HG03439 (cell line): ENCODE data around the gene C1QTNF2.

Source experiments
- ATAC-seq: cut with Tn5 transposase; IDR thresholded peaks from one replicate; pipeline ENCODE4 v1.9.1; 2021; ENCODE audit warnings: mild to moderate bottlenecking, moderate library complexity; ENCODE audit not compliant: unreplicated experiment

Gene C1QTNF2

DNA sequence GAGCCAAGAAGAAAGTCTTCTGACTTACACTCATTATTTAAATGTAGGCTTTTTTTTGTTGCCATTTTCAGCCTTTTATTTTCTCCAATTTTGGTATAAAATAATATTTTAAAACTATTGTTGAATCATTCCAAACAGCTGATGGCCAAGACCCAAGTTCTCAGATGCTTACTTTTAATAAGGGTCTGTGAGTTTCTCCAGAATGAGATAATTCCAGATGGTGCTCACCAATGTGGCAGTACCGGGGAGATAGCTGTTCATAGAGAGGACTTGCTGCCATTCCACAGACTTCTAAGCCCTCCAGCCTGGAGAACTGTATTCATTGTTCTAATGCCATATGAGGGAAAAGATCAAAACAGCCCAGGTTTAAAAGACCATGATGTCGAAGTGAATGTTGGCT lies 5.3 kb upstream of the C1QTNF2 start:
- no peak for ATAC-seq

DNA sequence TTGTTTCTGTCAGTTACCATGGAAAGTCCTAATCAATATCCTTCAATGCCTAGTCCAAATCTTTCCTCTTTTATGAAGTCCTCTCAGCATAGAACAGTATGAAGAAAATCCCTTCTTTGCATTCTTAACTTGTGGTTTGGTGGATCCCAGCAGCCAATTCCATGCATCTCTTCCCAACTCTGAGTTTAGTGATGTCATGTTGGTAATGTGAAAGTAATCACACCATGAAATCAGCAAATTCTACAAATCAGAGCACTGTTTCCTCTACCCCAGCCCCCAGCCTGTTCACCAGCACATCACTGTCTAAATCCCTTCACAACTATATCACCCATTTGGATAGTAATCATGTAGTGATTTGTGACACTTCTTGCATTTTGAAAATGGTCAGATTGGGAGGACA lies 4.7 kb upstream of the C1QTNF2 start:
- ATAC-seq, result no peak

DNA sequence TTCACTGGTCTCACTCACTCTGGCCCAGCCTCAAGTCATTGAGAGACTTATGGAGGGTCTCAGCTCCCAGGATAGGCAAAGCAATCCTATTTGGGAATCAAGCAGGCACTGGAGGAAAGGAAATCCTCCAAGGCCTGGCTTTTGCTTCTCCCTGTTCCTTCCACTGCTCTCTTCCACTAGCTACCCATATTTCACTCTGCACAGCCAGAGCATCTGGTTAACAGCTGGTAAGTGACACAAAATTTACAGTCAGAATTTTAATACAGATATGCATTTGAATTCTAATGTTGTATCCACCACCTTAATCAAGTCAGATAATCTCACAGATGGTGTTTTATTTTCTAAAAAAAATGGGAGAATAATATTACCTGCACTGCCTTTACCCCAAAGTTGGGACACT lies 868 bp upstream of the C1QTNF2 start:
- ATAC-seq, result no peak

DNA sequence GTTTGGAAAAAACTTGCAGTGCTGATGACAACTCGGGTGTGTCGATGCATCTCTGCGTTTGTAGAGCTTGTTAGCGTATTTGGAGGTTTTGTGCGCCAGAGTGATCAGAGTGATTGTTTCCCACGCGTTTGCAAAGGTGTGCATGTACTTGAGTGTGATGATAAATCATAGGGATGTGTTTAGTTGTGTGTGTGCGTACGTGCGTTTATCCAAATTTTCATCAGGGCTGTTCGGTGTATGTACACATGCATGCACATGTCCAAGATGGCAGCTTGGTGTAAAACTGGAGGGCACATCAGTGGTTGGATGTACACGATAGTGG lies 248 bp upstream of the C1QTNF2 start:
- ATAC-seq, result no peak

DNA sequence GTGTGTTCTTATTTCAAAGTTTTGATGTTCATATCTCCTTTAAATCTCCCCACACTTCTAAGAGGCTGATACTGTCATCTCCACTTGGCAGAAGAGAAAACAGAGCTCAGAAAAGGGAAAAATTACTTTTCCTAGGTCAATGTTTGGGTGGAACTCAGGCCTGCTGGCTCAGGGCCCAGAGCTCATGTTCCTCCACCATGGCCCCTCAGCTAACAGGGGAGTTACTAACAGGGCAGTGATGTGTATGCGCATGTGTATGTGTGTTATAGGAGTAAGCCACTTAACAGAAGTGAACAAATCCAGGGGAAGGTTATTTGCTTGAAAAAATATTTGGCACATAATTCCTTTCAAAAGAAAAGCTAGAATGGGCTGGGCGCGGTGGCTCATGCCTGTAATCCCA lies 2.5 kb downstream of the C1QTNF2 start:
- ATAC-seq, result no peak

DNA sequence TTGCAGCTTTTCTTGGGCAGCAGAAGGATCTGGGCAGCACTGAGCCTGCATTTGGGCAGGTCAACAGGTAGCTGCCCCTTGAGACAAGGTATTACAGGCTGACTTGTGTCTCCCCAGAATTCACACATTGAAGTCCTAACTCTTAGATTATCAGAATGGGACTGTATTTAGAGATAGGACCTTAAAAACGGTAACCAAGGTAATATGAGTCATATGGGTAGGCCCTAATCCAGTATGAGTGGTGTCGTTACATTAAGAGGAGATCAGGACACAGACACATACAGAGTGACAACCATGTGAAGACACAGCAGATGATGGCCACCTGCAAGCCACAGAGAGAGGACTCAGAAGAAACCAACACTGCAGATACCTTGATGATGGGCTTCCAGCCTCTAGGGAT lies 3.2 kb downstream of the C1QTNF2 start:
- ATAC-seq, result no peak

DNA sequence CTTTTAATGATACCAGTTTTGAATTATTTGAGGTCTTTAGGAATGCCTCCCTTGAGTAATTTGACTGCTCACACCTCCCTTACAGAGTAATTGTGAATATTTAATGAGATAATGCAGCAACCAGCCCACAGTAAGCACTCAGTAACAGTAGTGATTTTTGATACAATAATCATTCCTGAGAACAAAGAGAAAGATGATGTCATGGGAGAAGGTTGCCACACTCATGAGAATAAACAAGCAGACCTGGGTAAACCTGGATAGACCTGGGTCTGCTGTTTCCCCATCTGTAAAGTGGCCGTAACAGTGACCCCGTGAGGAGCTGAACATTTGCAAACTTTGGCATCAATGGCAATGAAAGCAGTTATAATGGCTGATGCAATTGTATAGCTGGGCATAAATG lies 4.2 kb downstream of the C1QTNF2 start:
- ATAC-seq, result no peak

DNA sequence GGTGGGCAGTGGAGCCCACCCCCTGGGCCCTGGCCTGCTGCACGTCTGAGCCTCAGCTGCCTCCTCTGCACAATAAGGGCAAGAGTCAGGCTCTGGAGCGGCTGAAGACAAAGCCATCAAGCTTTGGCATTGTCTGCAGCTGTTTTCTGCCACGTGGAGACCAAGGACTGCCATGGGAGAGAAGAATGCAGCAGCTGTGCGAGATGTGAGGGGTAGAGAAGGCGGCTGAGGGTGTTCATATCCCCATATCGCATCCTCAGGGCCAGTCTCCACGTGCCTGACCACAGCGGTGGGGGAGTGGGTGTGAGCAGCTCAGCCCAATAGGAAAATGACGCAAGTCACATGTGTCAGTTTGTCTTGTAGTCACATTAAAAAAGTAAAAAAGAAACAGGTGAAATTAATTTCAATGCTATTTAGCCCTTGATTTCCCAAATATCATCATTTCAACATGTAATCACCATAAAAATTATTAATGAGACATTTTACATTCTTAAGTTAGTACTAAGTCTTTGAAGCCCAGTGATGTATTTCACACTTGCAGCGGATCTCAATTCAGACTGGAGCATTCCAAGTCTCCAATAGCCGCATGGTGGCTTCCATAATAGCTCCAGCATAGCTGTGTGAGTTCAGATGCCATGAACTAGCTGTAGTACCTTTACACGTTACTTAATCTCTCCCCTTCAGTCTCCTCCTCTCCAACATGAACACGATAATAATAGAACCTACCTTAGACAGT lies 6.6 kb downstream of the C1QTNF2 start:
- no peak for ATAC-seq

DNA sequence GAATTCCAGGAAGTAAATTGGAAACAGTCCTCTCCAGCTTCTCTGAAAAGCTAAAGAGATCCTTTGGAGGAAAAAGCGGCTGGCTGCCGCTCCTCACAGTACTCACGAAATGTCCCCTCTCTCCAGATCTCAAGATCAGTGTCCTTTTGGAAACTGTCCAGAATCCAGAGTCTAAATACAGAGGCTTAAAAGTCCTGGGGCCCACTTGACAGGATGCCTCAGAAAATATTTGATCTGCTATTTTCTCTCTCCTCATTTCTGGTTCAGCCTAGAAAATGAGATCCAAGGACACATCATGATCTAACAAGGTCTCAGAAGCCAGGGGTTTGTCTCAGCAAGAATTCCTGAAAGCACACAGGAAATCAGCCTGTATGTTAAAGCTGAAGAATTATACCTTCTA lies 7.2 kb downstream of the C1QTNF2 start:
- ATAC-seq, result no peak

DNA sequence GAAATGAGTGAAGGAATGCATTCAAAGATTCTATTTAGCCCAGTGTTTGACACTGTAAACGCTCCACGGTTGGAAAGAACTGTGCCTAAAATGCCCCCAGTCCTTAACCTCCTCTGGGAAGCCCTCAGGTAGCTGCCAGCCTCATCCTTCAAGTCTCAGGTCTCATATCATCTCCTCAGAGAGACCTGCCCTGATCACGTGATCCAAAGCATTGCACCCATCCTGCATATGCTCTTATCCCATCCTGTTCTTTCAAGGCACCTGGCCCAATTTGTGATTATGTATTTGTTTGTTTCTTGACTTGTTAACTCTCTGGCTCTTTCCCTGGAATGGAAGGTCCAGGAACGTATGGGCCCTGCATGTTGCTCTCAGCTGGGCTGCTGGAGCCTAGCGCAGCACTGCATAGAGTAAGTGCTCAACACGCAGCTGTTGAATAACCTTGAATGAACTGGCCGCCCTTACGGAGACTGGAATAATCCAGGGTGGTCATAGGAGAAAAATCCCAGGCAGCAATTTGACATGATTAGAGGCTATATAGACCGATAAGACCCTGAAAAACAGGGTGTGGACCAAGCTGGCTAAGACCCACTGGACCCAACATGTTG lies 8.7 kb downstream of the C1QTNF2 start:
- ATAC-seq, result no peak

DNA sequence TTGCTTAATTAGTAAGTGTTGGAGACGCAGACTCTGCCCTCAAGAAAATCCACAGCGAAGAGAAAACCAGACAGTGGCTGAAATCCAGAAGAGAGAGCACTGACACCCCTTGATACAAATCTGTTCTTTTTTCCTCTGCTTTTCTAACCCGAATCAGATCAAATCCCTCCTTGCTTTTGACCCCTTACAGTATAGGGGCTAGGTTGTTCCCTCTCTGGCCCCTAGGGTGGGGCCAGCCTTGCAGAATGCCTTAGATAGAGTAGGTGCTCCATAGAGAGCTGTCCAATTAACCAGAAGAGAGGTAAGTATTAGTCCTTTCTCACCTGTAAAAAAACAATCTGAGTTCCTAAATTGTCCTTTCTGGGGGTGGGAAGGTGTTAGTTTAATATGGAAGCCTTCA lies 10.1 kb downstream of the C1QTNF2 start:
- no peak for ATAC-seq

DNA sequence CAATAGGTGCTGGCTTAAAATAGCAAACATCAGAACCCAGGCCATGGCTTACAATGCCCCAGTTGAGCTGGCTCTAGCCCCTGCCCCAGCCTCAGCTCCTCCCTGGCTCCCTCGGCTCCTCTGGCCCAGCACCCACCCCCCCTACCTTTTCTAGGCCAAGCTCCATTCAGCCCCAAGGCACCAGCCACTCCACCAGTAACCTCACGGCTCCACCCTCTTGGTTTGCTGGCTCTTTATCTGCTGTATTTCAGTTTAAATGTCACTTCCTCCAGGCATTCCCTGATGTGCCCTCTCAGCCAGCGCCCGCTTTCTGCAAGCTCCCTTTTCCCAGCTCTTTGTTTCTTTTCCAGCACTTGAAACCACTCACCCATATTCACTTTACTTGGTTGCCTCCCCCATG lies 10.6 kb downstream of the C1QTNF2 start:
- ATAC-seq, result no peak

DNA sequence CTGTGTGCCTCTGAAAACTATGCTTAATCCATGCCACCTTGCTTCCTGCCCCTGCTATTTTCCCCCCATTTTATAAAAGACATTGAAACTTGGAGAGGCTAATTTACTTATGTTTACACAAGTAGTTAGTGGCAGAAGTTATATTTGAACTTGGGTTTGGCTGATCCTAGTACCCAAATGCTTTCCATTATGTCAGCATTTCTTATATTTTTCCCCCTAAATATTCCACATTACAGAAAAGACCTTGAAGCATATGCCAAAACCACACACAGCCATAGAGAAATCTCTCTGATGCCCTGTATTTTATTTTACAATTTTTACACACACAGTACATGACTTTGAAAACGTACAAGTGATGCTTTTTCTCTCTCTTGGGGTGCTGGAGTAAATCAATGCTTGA lies 11.2 kb downstream of the C1QTNF2 start:
- no peak for ATAC-seq

DNA sequence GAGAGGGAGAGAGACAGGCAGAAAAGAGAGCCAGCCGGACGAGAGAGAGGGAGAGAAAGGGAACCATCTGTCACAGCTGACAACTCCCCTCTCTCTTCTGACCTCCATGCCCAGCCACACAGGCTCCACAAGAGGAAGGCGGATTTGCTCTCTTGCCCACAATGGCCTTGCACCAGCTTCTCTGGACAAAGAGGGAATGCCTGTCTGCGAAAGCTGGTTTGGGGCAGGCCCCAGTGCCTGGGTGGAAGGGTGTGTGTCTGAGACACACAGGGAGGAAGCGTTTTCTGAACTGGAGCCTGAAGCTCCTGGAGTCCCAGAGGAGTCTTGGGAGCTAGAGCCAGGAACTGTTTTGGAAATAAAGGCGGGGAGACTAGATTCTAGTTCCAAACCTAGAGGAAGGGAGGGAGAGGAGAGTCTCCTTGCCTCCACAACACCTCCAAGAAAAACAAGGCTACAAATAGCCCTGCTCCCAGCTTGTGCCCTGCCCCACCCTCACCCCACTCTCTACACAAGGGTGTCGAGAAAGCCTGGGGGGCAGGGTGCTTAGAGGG lies 12.5 kb downstream of the C1QTNF2 start:
- no peak for ATAC-seq

DNA sequence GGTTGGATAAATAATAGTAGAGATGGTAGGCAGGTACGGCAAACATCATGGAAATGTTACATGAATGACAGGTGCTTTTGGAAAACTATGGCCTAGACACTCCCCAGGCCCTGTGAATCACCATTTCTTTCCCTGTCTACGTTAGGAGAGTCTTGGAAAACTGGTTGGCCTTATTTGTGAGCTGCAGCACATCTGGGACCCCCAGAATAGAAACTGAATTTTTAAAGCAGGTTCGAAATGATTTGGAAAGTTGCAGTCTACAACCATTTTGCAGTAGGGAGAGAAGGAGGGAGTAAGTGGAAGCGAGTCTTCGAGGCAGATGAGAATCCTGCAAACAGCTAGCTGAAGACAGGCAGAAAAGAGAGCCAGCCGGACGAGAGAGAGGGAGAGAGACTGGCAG lies 13.0 kb downstream of the C1QTNF2 start:
- no peak for ATAC-seq

DNA sequence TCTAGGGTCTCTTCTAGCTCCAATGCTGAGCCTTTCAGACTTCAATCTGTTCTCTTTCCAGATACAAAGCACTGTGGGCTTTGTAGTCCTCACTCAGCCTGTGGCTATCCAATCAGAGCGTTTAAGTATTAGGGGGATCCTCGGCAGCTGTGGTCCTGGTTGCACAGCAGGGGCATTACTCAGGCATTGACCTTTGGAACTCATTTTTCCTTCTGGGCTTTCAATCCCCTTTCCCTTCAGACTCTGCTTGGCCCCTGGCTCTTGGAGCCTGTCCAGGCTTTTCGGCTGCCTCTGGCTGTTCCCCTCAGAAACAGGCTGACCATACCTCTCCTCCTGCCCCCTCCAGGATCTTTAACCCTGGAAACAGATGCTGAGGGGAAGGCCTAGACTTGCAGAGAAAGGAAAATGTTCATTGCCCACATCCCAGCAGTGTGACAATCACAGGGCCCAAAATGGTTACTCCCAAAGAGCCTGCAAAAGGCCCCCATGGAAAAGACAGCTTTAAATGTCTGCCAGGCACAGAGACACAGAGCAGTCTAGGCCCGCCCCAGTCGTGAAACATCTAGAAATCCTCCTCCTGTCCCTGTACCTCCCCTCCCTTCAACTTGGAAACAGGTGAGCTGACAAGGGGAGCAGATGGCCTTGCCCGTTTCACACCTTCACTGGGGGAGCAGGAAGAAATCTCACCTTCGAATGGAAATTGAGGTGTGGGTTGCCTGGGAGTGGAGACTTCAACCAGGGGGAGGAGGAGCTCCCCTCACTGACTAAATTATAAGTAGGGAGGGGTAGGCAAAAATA lies 13.7 kb downstream of the C1QTNF2 start:
- ATAC-seq, result no peak

DNA sequence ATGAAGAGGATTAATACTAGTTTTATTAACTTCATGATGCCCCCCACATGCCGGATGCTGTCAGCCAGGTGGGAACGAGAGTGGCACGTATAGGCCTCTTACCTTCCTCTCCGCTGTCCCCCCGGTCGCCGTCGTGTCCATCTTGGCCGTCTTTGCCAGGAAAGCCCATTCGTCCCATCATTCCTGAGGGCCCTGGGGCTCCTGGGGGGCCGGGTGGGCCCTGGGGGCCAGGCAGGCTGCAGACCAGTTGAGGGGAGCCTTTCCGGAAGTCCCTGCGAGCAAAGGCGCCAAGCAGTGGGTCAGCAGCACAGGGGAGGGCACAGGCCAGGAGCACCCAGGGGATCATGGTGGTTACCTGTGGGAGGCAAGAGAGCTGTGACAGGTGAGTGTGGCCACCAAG lies 15.8 kb downstream of the C1QTNF2 start:
- no peak for ATAC-seq

DNA sequence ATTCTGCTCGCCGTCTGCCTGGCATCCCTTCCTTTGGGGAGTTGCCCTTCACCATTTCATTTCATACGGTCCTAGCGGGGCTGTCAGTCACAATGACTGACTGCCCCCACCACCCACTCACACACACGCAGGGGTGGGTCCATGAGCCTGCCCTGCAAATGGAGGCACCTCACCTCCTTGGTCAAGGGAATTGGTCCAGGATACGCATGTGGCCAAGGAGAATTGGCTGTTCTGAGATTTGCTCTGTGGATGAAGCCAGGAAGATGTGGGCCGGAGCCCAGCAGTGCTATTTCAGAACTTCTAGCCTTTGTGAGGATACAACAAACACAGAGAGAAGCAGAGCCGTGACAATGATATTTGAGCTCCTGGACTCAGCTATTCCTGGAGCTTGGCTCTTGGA lies 17.0 kb downstream of the C1QTNF2 start:
- ATAC-seq, result no peak

DNA sequence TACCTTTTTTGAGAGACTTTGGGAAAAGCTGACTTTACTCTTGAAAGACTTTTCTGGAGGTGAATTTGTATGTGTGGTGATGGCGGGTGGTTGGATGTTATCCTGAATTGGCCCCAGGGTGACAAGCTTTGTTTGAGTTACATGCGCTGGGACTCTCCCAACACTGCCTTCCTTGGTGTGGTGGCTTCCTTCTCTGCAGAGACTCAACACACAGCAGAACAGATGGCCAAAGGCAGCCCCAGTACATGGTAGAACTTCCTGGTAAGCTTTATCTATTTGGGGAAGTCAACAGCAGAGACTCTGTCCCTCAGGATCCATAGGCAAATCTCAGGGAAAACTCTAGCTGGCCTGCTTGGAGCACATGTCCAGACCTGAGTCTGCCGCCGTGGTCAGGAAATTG lies 18.1 kb downstream of the C1QTNF2 start:
- ATAC-seq, result no peak

DNA sequence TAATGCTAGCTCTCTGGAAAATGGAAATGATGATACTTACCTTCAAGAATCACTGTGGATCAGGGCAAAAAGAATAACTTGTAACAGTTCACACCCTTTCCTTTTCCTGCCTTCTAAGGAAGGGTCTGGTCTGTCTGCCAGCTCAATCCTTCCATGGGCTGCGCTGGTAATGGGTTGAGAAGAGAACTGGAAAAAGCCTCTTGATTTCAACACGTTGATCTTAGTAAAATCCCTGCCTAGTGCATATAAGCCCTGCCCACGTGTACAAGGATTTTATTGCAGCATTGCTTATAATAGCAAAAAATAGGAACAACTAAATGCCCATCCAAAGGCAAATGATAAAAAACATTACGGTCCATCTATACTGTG lies 20.5 kb downstream of the C1QTNF2 start:
- no peak for ATAC-seq

DNA sequence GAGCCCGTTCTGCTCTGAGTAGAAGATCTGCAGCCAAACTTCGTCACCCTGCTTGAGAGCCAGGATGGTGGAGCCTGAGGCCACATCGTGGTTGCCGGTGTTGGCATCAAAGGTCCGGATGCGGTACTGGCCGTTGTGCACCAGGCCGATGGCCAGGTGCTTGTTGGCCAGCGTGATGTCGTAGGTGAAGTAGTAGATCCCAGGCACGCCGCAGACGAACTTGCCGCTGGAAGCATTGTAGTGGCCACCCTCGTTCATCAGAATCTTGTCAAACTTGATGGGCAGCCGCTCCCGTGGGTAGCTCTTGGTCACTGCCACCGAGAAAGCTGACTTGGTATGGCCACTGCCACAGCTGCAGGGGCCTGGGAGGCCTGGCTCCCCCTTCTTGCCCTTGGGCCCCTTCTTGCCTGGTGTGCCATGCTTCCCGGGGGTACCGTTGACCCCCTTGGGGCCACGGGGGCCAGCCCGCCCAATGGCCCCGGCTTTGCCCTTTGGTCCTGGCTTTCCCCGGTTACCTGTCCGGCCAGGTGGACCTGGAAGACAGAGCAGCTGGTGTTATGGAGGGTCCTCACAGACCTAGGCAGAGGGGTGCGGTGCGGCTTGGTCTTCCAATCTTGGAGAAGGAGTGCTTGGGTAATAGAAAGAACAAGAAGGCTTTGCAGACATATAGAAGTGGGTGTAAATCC lies 21.0 kb downstream of the C1QTNF2 start:
- no peak for ATAC-seq

DNA sequence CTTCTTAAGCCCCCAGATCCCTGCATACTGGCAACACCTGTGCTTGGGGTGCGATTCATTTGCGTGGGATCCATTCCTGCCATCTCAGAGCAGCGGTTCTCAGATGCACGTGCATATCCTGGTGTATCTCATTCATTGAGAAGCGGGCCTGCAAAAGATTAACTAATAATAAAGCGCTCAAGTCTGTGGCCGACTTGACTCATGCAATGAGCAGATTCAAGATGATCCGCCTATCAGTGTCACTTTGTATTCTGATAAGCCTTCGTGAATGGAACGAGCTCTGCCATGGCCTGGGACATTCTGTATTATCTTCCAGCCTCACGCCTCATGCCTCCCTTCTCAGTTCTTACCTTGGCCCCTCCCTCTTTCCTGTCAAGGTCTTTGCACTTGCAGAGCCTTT lies 22.3 kb downstream of the C1QTNF2 start:
- ATAC-seq, result no peak
